SK-N-SH treated with all-trans-retinoic acid at 6 μM for 48 hours (cell line): ENCODE measurements around the gene SPHK2.

Experiments used
- ATAC-seq: fragments of 200-7000 bp; cut with Tn5 transposase; 3 replicates; pipeline ENCODE4 v1.9.1; 2020; ENCODE audit warnings: mild to moderate bottlenecking, moderate library complexity
- BACH2 ChIP-seq: fragments of 250-450 bp; sonication (Bioruptor Pico); IDR thresholded peaks from 2 replicates; pipeline ENCODE4 v1.9.0; 2021; ENCODE audit warnings: mild to moderate bottlenecking, borderline replicate concordance
- CREB5 ChIP-seq: fragments of 250-450 bp; sonication (Bioruptor Pico); IDR thresholded peaks from 2 replicates; pipeline ENCODE4 v1.5.1; 2020; ENCODE audit warnings: low read depth, mild to moderate bottlenecking, moderate library complexity
- CSDC2 ChIP-seq: fragments of 250-450 bp; sonication (Bioruptor Pico); IDR thresholded peaks from 2 replicates; pipeline ENCODE4 v1.5.0; 2020; ENCODE audit warnings: mild to moderate bottlenecking, moderate library complexity
- CSRNP3 ChIP-seq: fragments of 250-450 bp; sonication (Bioruptor Pico); IDR thresholded peaks from 2 replicates; pipeline ENCODE4 v1.5.1; 2021; ENCODE audit warnings: mild to moderate bottlenecking, moderate library complexity
- ESRRG ChIP-seq: fragments of 250-450 bp; sonication (Bioruptor Pico); IDR thresholded peaks from 2 replicates; pipeline ENCODE4 v1.6.1; 2021; ENCODE audit warnings: mild to moderate bottlenecking
- GLIS3 ChIP-seq: fragments of 250-450 bp; sonication (Bioruptor Pico); IDR thresholded peaks from 2 replicates; pipeline ENCODE4 v1.5.0; 2020; ENCODE audit warnings: mild to moderate bottlenecking, moderate library complexity
- ISL1 ChIP-seq: fragments of 250-450 bp; sonication (Bioruptor Pico); IDR thresholded peaks from 2 replicates; pipeline ENCODE4 v2.1.2; 2022; ENCODE audit warnings: mild to moderate bottlenecking, moderate library complexity
- OSR1 ChIP-seq: fragments of 250-450 bp; sonication (Bioruptor Pico); IDR thresholded peaks from 2 replicates; pipeline ENCODE4 v1.8.0; 2022; ENCODE audit warnings: moderate library complexity, mild to moderate bottlenecking, inconsistent platforms
- POU6F1 ChIP-seq: fragments of 250-450 bp; sonication (Bioruptor Pico); IDR thresholded peaks from 2 replicates; pipeline ENCODE4 v1.8.0; 2021; ENCODE audit warnings: low read depth, mild to moderate bottlenecking, moderate library complexity, borderline replicate concordance
- PPARA ChIP-seq: fragments of 250-450 bp; sonication (Bioruptor Pico); IDR thresholded peaks from 2 replicates; pipeline ENCODE4 v1.5.0; 2020; ENCODE audit warnings: mild to moderate bottlenecking, borderline replicate concordance
- RARB ChIP-seq: fragments of 250-450 bp; sonication (Bioruptor Pico); IDR thresholded peaks from 2 replicates; pipeline ENCODE4 v1.8.0; 2021; ENCODE audit warnings: mild to moderate bottlenecking, moderate library complexity
- SNAI2 ChIP-seq: fragments of 250-450 bp; sonication (Bioruptor Pico); IDR thresholded peaks from 2 replicates; pipeline ENCODE4 v1.5.0; 2020; ENCODE audit warnings: mild to moderate bottlenecking, moderate library complexity
- TCF4 ChIP-seq: fragments of 250-450 bp; sonication (Bioruptor Pico); IDR thresholded peaks from 2 replicates; pipeline ENCODE4 v1.8.0; 2021; ENCODE audit warnings: mild to moderate bottlenecking, moderate library complexity, borderline replicate concordance
- TOX ChIP-seq: fragments of 250-450 bp; sonication (Bioruptor Pico); IDR thresholded peaks from 2 replicates; pipeline ENCODE4 v1.8.0; 2021; ENCODE audit warnings: mild to moderate bottlenecking, moderate library complexity, borderline replicate concordance
- ZC3H10 ChIP-seq: fragments of 250-450 bp; sonication (Bioruptor Pico); IDR thresholded peaks from 2 replicates; pipeline ENCODE4 v1.5.1; 2021; ENCODE audit warnings: mild to moderate bottlenecking, moderate library complexity
- ZFP3 ChIP-seq: fragments of 250-450 bp; sonication (Bioruptor Pico); IDR thresholded peaks from 2 replicates; pipeline ENCODE4 v1.5.0; 2020; ENCODE audit warnings: mild to moderate bottlenecking, moderate library complexity
- ZFP30 ChIP-seq: fragments of 450-650 bp; formaldehyde crosslinking; IDR thresholded peaks from 2 replicates; pipeline ENCODE4 v1.5.0; 2022; ENCODE audit warnings: mild to moderate bottlenecking, moderate library complexity
- ZNF565 ChIP-seq: fragments of 450-650 bp; formaldehyde crosslinking; conservative IDR thresholded peaks from 2 replicates; pipeline ENCODE4 v1.5.0; 2020; ENCODE audit warnings: low read depth, mild to moderate bottlenecking, moderate library complexity
- ZNF70 ChIP-seq: fragments of 450-650 bp; formaldehyde crosslinking; IDR thresholded peaks from 2 replicates; pipeline ENCODE4 v1.5.0; 2020; ENCODE audit warnings: mild to moderate bottlenecking, moderate library complexity
- ZNF8 ChIP-seq: fragments of 450-650 bp; formaldehyde crosslinking; IDR thresholded peaks from 2 replicates; pipeline ENCODE4 v1.5.0; 2020; ENCODE audit warnings: mild to moderate bottlenecking, moderate library complexity
- TF ChIP-seq, protein P1 (sequence below): fragments of 250-450 bp; sonication (Bioruptor Pico); IDR thresholded peaks from 2 replicates; pipeline ENCODE4 v1.5.0; 2020; ENCODE audit warnings: mild to moderate bottlenecking, moderate library complexity

Gene SPHK2

GRCh38 chr19:48625891-48626327 is 6.6 kb downstream of the SPHK2 start:
- TF ChIP-seq ZNF70 (CRISPR knock-in tag) (no peak), ISL1 (CRISPR knock-in tag) (no peak), CREB5 (CRISPR knock-in tag) (no peak), ZNF8 (CRISPR knock-in tag) (no peak), POU6F1 (no peak), GLIS3 (CRISPR knock-in tag) (no peak), PPARA (no peak), ESRRG (CRISPR knock-in tag) (no peak), TCF4 (no peak), ZFP30 (CRISPR knock-in tag) (no peak), RARB (no peak), TOX (CRISPR knock-in tag) (no peak), ZNF565 (CRISPR knock-in tag) (no peak), ZFP3 (no peak), BACH2 (CRISPR knock-in tag) (no peak), CSRNP3 (CRISPR knock-in tag) (no peak)
- TF ChIP-seq, protein P1, sequence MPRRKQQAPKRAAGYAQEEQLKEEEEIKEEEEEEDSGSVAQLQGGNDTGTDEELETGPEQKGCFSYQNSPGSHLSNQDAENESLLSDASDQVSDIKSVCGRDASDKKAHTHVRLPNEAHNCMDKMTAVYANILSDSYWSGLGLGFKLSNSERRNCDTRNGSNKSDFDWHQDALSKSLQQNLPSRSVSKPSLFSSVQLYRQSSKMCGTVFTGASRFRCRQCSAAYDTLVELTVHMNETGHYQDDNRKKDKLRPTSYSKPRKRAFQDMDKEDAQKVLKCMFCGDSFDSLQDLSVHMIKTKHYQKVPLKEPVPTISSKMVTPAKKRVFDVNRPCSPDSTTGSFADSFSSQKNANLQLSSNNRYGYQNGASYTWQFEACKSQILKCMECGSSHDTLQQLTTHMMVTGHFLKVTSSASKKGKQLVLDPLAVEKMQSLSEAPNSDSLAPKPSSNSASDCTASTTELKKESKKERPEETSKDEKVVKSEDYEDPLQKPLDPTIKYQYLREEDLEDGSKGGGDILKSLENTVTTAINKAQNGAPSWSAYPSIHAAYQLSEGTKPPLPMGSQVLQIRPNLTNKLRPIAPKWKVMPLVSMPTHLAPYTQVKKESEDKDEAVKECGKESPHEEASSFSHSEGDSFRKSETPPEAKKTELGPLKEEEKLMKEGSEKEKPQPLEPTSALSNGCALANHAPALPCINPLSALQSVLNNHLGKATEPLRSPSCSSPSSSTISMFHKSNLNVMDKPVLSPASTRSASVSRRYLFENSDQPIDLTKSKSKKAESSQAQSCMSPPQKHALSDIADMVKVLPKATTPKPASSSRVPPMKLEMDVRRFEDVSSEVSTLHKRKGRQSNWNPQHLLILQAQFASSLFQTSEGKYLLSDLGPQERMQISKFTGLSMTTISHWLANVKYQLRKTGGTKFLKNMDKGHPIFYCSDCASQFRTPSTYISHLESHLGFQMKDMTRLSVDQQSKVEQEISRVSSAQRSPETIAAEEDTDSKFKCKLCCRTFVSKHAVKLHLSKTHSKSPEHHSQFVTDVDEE (CRISPR knock-in tag), result no peak
- no peak for ATAC-seq

GRCh38 chr19:48627201-48627864 is 8.0 kb downstream of the SPHK2 start:
- TF ChIP-seq ZNF70 (CRISPR knock-in tag) (no peak), POU6F1 (no peak), RARB (no peak), ISL1 (CRISPR knock-in tag) (no peak), PPARA (no peak), ZNF565 (CRISPR knock-in tag) (no peak), ZNF8 (CRISPR knock-in tag) (no peak), GLIS3 (CRISPR knock-in tag) (no peak), ZFP30 (CRISPR knock-in tag) (no peak), SNAI2 (CRISPR knock-in tag) (no peak), CSDC2 (CRISPR knock-in tag) (no peak), BACH2 (CRISPR knock-in tag) (no peak), CSRNP3 (CRISPR knock-in tag) (no peak), TOX (CRISPR knock-in tag) (no peak), ZC3H10 (CRISPR knock-in tag) (no peak), OSR1 (CRISPR knock-in tag) (no peak), ZFP3 (no peak), CREB5 (CRISPR knock-in tag) (no peak), ESRRG (CRISPR knock-in tag) (no peak)
- TF ChIP-seq, protein P1 (CRISPR knock-in tag), result no peak
- TF ChIP-seq, all 23 proteins: peak for 0
- no peak for ATAC-seq
